ENCODE results near the gene RBM19.

Gene RBM19

GRCh38 chr12:113959096-113959495 is 7.0 kb downstream of the RBM19 start:
- TF ChIP-seq CTCF (IDR thresholded peaks at IDR 0.05) = no peak

- TF ChIP-seq CTCF (IDR thresholded peaks at IDR 0.05) = no peak
These were observed 8.0 kb downstream of the RBM19 start for GRCh38 chr12:113958108-113958507.

- no peak for TF ChIP-seq CTCF (IDR thresholded peaks at IDR 0.05)
These were observed 8.5 kb downstream of the RBM19 start for GRCh38 chr12:113957627-113958026.

- TF ChIP-seq CTCF (IDR thresholded peaks at IDR 0.05) = peak; percentile 72
These were observed 10.8 kb downstream of the RBM19 start for GRCh38 chr12:113955109-113955970.

- TF ChIP-seq CTCF (IDR thresholded peaks at IDR 0.05) = no peak
These were observed 11.6 kb downstream of the RBM19 start for GRCh38 chr12:113954547-113954946.

- TF ChIP-seq CTCF (IDR thresholded peaks at IDR 0.05) = no peak
These were observed 15.3 kb downstream of the RBM19 start for GRCh38 chr12:113950873-113951272.

- TF ChIP-seq CTCF (IDR thresholded peaks at IDR 0.05) = no peak
These were observed 16.5 kb downstream of the RBM19 start for GRCh38 chr12:113949321-113950305.

Measured in LNCAP (cell line).